Measurements from ENCODE around the gene ZNF793. TPM values are rescaled to one million over a fixed set of nuclear protein-coding genes. Genes with fewer than 3 reads are reported as not detected.
A peak's percentile ranks its signal among the peaks of the same experiment; 100 is the strongest.

ZNF793 gene
- total RNA-seq (2021; fragmentation: NEBNext Ultra II Directional; extraction: Animal tissue kit (Norgen Biotek cat#: 25700)) = 11.6 and 13.3 TPM in 2 replicates
- 5.0 and 5.9 TPM in 2 replicates for polyA plus RNA-seq (2011; rRNA removed)
- polyA plus RNA-seq (2011; cell fraction: cytosol; rRNA removed) = 6.8 TPM
- polyA plus RNA-seq (2011; cell fraction: nucleus; rRNA removed) = 14.0 TPM
- 7.1 to 9.9 TPM (median 9.4 TPM) in 4 replicates for polyA plus RNA-seq (2012, experiment 1 of 2)
- 1.4 TPM for polyA plus RNA-seq (2012, experiment 2 of 2)
- 8.1 TPM for polyA plus RNA-seq (2013, experiment 1 of 2)
- 7.3 TPM for polyA plus RNA-seq (2013, experiment 2 of 2)
- 15.4 and 18.7 TPM in 2 replicates for polyA minus RNA-seq (2011; rRNA and poly(A)+ RNA removed)
- 3.4 TPM for polyA minus RNA-seq (2011; cell fraction: cytosol; rRNA and poly(A)+ RNA removed)
- 24.2 TPM for polyA minus RNA-seq (2011; cell fraction: nucleus; rRNA and poly(A)+ RNA removed)
- long read RNA-seq, experiment 1, partial matches to known transcripts = 1 of 3 reads
- long read RNA-seq, experiment 1, other reads (novel, unspliced or antisense) = 2 of 3 reads
- long read RNA-seq, experiment 2, partial matches to known transcripts = 0 of 2 reads
- long read RNA-seq, experiment 2, other reads (novel, unspliced or antisense) = 2 of 2 reads

DNA sequence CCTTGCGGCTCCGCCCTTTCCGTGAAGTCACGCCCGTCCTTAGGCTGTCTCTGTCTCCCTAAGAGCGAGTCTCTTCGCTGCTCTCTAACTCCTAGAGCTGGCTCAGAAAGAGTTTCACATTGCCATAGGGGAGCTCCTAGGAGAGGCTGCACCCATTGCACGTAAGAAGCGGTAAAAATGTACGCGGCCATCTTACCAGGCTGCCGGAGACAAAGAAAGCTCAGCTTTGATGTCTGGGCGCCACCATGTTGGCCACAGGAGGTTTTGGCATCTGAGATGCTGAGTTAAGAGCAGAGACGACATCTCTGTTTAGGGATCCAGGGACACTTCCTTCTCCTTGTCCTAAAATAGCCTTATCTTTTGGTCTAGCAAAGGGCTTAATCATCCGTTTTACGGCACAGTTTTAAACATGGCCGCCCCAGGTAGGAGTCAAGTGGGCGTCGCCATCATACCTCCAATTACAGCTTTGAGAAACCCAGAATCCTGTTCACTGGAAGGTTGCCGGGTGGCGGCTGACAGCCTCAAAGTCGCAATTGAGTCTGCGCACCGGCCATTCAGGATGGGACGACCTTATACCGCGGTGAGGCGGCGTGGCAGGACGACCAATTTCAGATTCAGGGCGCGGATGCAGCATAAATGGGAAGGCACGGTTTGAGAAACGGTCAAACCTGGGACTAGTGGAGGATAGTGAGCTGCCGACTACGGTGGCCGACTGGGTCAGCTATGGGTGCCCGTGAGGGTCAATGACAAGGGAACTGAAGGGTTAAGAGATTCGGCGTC, at the start of gene ZNF793:
TSS of gene ZNF793 (plus strand) at position 553 of the 780 bp plus-strand sequence. CDS start 16,501 bp downstream, outside the sequence.
- peak within 1 kb of the TSS; percentile 84 for H4K5ac ChIP-seq (ENCODE audit: insufficient read length, low read depth, low read length)
- H3K79me1 ChIP-seq (ENCODE audit: low read depth, low read length) = peaks cover 4% of the 10 kb centered on the region; the same call in 1 of the 2 replicates
- ChIA-PET CTCF (ENCODE audit: partially characterized antibody) (interaction anchor here (0.5 to 1.3 kb wide), 3 partner anchors 9 to 151 kb away, joined by 3 read pairs; no protein-coding TSS in a partner anchor), POLR2A (ENCODE audit: partially characterized antibody) (interaction anchor here (0.6 to 2.9 kb wide), 41 partner anchors 9 to 1018 kb away, joined by 3 to 47 read pairs (median 4); partner anchors contain the start of genes SIPA1L3, WDR87, ZFP30 and ZNF527)
- peak within 1 kb of the TSS; percentile 72 to 95 (median 86) for H3K4me3 ChIP-seq (ENCODE audit: extremely low read depth in 1 of 4, insufficient read depth in 2 of 4, low read depth in 3 of 4, low read length in 4 of 4)
- H2BK5ac ChIP-seq (ENCODE audit: low read depth, low read length) = peak within 1 kb of the TSS; percentile 100
- H3K56ac ChIP-seq (replicated peaks; ENCODE audit: insufficient read length, low read depth, low read length) = peak within 1 kb of the TSS; percentile 90
- peak within 1 kb of the TSS; percentile 98; the same call in 1 of the 2 replicates for H4K8ac ChIP-seq (ENCODE audit: extremely low read depth, insufficient read depth, low read length)
- H3K4me1 ChIP-seq (replicated peaks in 1 of 4; ENCODE audit: control insufficient read depth in 3 of 4, insufficient read depth in 4 of 4, low read length in 3 of 4) = peaks cover 4 to 6% (median 4%) of the 10 kb centered on the region in 4 experiments; a peak in 4 of 7 replicates
- H2BK20ac ChIP-seq (ENCODE audit: low read length) = 0 out of 2 replicates have a peak within 1 kb of the TSS, but pooled peaks have one; percentile 32
- peak within 1 kb of the TSS; percentile 80 to 99 for H3K4me2 ChIP-seq (ENCODE audit: insufficient read depth in 1 of 2, low read depth in 2 of 2, low read length in 2 of 2)
- H4K91ac ChIP-seq (replicated peaks; ENCODE audit: insufficient read length, low read length) = peak within 1 kb of the TSS; percentile 95
- H3K9me3 ChIP-seq (ENCODE audit: insufficient read depth in 2 of 2, low read depth in 1 of 2, low read length in 1 of 2) = 0 out of 4 replicates have a peak, but pooled peaks cover 0 to 2% of the 10 kb centered on the region in 2 experiments
- peak within 1 kb of the TSS; percentile 97 for H3K18ac ChIP-seq (ENCODE audit: extremely low read depth, low read length)
- H2AFZ ChIP-seq (ENCODE audit: low read length) = peak within 1 kb of the TSS; percentile 98
- H3K9ac ChIP-seq (replicated peaks in 1 of 4; ENCODE audit: extremely low read depth in 1 of 4, low read depth in 3 of 4, low read length in 3 of 4) = peak within 1 kb of the TSS; percentile 90 to 100 (median 97)
- H3K4ac ChIP-seq (replicated peaks; ENCODE audit: insufficient read length, low read depth, low read length) = peak within 1 kb of the TSS; percentile 83
- no peak within 1 kb of the TSS for H3K23ac ChIP-seq (ENCODE audit: insufficient read length)
- WGBS, 2 experiments (ENCODE audit: extremely low coverage in 1 of 2, insufficient coverage in 1 of 2, insufficient read length in 1 of 2, insufficient replicate concordance in 2 of 2, low coverage in 1 of 2, low lambda C conversion rate in 2 of 2, missing lambda C conversion rate in 1 of 2) = 3% methylated on average over 40 of the region's 40 CpGs; no CpG with 5 or more reads in 1 of the 2 experiments
- FAIRE-seq (peak; percentile 75), DNase-seq (ENCODE audit: low read depth in 1 of 2, low spot score in 2 of 2) (peak; percentile 68 to 95)
- peaks cover 0 to 14% (median 1%) of the 10 kb centered on the region in 4 experiments; a peak in 3 of 8 replicates for H3K36me3 ChIP-seq (ENCODE audit: control insufficient read depth in 2 of 4, insufficient read depth in 4 of 4, low read length in 3 of 4)
- H2BK15ac ChIP-seq (ENCODE audit: low read length) = peak within 1 kb of the TSS; percentile 90; the same call in 1 of the 2 replicates
- peak within 1 kb of the TSS; percentile 24; the same call in 1 of the 2 replicates for H2AK5ac ChIP-seq (ENCODE audit: low read depth, low read length)
- H3K23me2 ChIP-seq (ENCODE audit: low read depth, low read length) = peaks cover 13% of the 10 kb centered on the region
- H2BK12ac ChIP-seq (ENCODE audit: low read depth, low read length) = peak within 1 kb of the TSS; percentile 100
- H3K27me3 ChIP-seq (replicated peaks in 1 of 4; ENCODE audit: control insufficient read depth in 3 of 4, extremely low read depth in 1 of 4, insufficient read depth in 3 of 4, low read length in 3 of 4) = no peaks in the 10 kb centered on the region
- peaks cover 0 to 8% of the 10 kb centered on the region in 2 experiments; a peak in 1 of 4 replicates for H3K79me2 ChIP-seq (ENCODE audit: control insufficient read depth in 1 of 2, insufficient read depth in 2 of 2, low read length in 2 of 2)
- H3K14ac ChIP-seq (ENCODE audit: insufficient read length) = peak within 1 kb of the TSS; percentile 25
- peak within 1 kb of the TSS; percentile 98 for H3K27ac ChIP-seq (ENCODE audit: low read depth, low read length)
- no peaks in the 10 kb centered on the region for H4K20me1 ChIP-seq (replicated peaks in 1 of 2; ENCODE audit: control insufficient read depth in 1 of 2, insufficient read depth in 2 of 2, low read length in 2 of 2)
- H2BK120ac ChIP-seq (replicated peaks; ENCODE audit: low read depth, low read length) = peak within 1 kb of the TSS; percentile 65
- TF ChIP-seq ZNF274 (IDR thresholded peaks at IDR 0.05; ENCODE audit: borderline replicate concordance, extremely low read depth, low read length) (no peak), EZH2 (IDR thresholded peaks at IDR 0.05; ENCODE audit: low read depth, low read length, severe bottlenecking) (no peak), SIX5 (IDR thresholded peaks at IDR 0.05; ENCODE audit: low read depth, low read length) (no peak), CHD2 (IDR thresholded peaks at IDR 0.05; ENCODE audit: low read length) (peak; percentile 65; the same call in 1 of the 2 replicates)
- TF ChIP-seq, protein P1, sequence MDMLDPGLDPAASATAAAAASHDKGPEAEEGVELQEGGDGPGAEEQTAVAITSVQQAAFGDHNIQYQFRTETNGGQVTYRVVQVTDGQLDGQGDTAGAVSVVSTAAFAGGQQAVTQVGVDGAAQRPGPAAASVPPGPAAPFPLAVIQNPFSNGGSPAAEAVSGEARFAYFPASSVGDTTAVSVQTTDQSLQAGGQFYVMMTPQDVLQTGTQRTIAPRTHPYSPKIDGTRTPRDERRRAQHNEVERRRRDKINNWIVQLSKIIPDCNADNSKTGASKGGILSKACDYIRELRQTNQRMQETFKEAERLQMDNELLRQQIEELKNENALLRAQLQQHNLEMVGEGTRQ (IDR thresholded peaks at IDR 0.05; ENCODE audit: low read length) = no peak; the same call in 1 of the 2 replicates
- TF ChIP-seq, protein P2, sequence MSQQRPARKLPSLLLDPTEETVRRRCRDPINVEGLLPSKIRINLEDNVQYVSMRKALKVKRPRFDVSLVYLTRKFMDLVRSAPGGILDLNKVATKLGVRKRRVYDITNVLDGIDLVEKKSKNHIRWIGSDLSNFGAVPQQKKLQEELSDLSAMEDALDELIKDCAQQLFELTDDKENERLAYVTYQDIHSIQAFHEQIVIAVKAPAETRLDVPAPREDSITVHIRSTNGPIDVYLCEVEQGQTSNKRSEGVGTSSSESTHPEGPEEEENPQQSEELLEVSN (IDR thresholded peaks at IDR 0.05) = no peak
